A549 (cell line): ENCODE results near the gene PCSK5. TPM values are rescaled to one million over a fixed set of nuclear protein-coding genes. Genes with fewer than 3 reads are reported as not detected.

ENCODE experiments used
- ATAC-seq, 2 experiments: fragments of 200-7000 bp in 1 of 2; fragments of >200 bp in 1 of 2; cut with Nextera tagmentation in 1 of 2; cut with Tn5 transposase in 1 of 2; 3 replicates each; pipeline versions ENCODE4 v1.8.0 to v1.9.1; 2018 to 2020; ENCODE audit warnings: mild to moderate bottlenecking in 1 of 2, moderate library complexity in 1 of 2
- CTCF ChIA-PET: fragments of 300-600 bp; sonication (Branson Sonifier 250); formaldehyde crosslinking; extraction: SDS; loops from one replicate; lab custom pipeline; 2021; ENCODE audit warnings: antibody characterized with exemption, inconsistent platforms; lab: Yijun Ruan, JAX
- POLR2A ChIA-PET: fragments of 350-600 bp; formaldehyde crosslinking; extraction: SDS; loops from one replicate; lab custom pipeline; 2021; ENCODE audit warnings: antibody characterized with exemption, inconsistent platforms; lab: Yijun Ruan, JAX
- DNase-seq, 2 experiments: peaks; one replicate each; pipeline versions ENCODE4 v3.0.0 to v3.0.0-alpha.2; 2011 to 2016; ENCODE audit warnings: low read depth in 1 of 2, low spot score in 1 of 2
- FAIRE-seq: peaks from 2 replicates; lab custom pipeline; 2011; peaks lifted over from hg19 to GRCh38; lab: Jason Lieb, UNC
- H3K27ac ChIP-seq, 2 experiments: fragments of >200 bp; sonication (Bioruptor Twin); formaldehyde crosslinking; 3 replicates each; pipeline ENCODE4 v1.5.1; 2016 to 2017
- H3K4me1 ChIP-seq: fragments of >200 bp; sonication (Bioruptor Twin); formaldehyde crosslinking; 3 replicates; pipeline ENCODE4 v1.6.1; 2016
- H3K4me2 ChIP-seq: fragments of >200 bp; sonication (Bioruptor Twin); formaldehyde crosslinking; 3 replicates; pipeline ENCODE4 v1.6.1; 2016
- H3K4me3 ChIP-seq: fragments of >200 bp; sonication (Bioruptor Twin); formaldehyde crosslinking; 3 replicates; pipeline ENCODE4 v1.5.1; 2016
- H3K9me3 ChIP-seq: fragments of >200 bp; sonication (Bioruptor Twin); formaldehyde crosslinking; 3 replicates; pipeline ENCODE4 v1.6.1; 2016
- ATOH8 ChIP-seq: fragments of 250-450 bp; sonication (Bioruptor Pico); IDR thresholded peaks from 2 replicates; pipeline ENCODE4 v1.5.0; 2020; ENCODE audit warnings: low read depth, mild to moderate bottlenecking, moderate library complexity
- BHLHE40 ChIP-seq: IDR thresholded peaks from 2 replicates; pipeline ENCODE4 v1.6.1; 2012; ENCODE audit warnings: low read depth, low read length, inconsistent platforms
- CBX8 ChIP-seq: fragments of 200-600 bp; sonication (generic); IDR thresholded peaks from 2 replicates; pipeline ENCODE4 v1.6.1; 2016
- CHD2 ChIP-seq: fragments of 150-350 bp; IDR thresholded peaks from 2 replicates; pipeline ENCODE4 v1.6.1; 2014; ENCODE audit warnings: low read length; ENCODE audit not compliant: partially characterized antibody
- E2F6 ChIP-seq: IDR thresholded peaks from 2 replicates; pipeline ENCODE4 v1.6.1; 2012; ENCODE audit warnings: low read depth, borderline replicate concordance
- EHMT2 ChIP-seq: fragments of 200-600 bp; sonication (generic); IDR thresholded peaks from 2 replicates; pipeline ENCODE4 v1.6.1; 2016; ENCODE audit warnings: antibody characterized with exemption, low read depth, mild to moderate bottlenecking, moderate library complexity
- ELK1 ChIP-seq: fragments of 150-350 bp; IDR thresholded peaks from 2 replicates; pipeline ENCODE4 v1.6.1; 2014; ENCODE audit warnings: low read depth, mild to moderate bottlenecking, low read length
- EP300 ChIP-seq, 2 experiments: fragments of >200 bp; sonication (Bioruptor Twin); formaldehyde crosslinking; IDR thresholded peaks; 2 replicates in 1 of 2; 3 replicates in 1 of 2; pipeline ENCODE4 v1.6.1; 2016 to 2017
- FOSB ChIP-seq: fragments of 250-450 bp; sonication (Bioruptor Pico); IDR thresholded peaks from 2 replicates; pipeline ENCODE4 v1.5.0; 2020; ENCODE audit warnings: mild to moderate bottlenecking, moderate library complexity
- FOXS1 ChIP-seq: fragments of 250-450 bp; sonication (Bioruptor Pico); IDR thresholded peaks from 2 replicates; pipeline ENCODE4 v1.5.0; 2020; ENCODE audit warnings: mild to moderate bottlenecking, moderate library complexity
- GATA3 ChIP-seq: IDR thresholded peaks from 2 replicates; pipeline ENCODE4 v1.6.1; 2012; ENCODE audit warnings: borderline replicate concordance
- HEYL ChIP-seq: fragments of 250-450 bp; sonication (Bioruptor Pico); IDR thresholded peaks from 2 replicates; pipeline ENCODE4 v1.8.0; 2021; ENCODE audit warnings: mild to moderate bottlenecking, moderate library complexity
- HOXA7 ChIP-seq: fragments of 250-450 bp; sonication (Bioruptor Pico); IDR thresholded peaks from 2 replicates; pipeline ENCODE4 v1.5.0; 2020; ENCODE audit warnings: mild to moderate bottlenecking, moderate library complexity
- HOXB13 ChIP-seq: fragments of 250-450 bp; sonication (Bioruptor Pico); IDR thresholded peaks from 2 replicates; pipeline ENCODE4 v1.5.0; 2020; ENCODE audit warnings: low read depth, mild to moderate bottlenecking, moderate library complexity
- HOXB5 ChIP-seq: fragments of 250-450 bp; sonication (Bioruptor Pico); IDR thresholded peaks from 2 replicates; pipeline ENCODE4 v1.5.0; 2020; ENCODE audit warnings: mild to moderate bottlenecking, moderate library complexity
- JUN ChIP-seq, 2 experiments: fragments of >200 bp; sonication (Bioruptor Twin); formaldehyde crosslinking; IDR thresholded peaks; 2 replicates in 1 of 2; 3 replicates in 1 of 2; pipeline ENCODE4 v1.6.1; 2016 to 2017
- JUNB ChIP-seq: fragments of >200 bp; sonication (Bioruptor Twin); formaldehyde crosslinking; IDR thresholded peaks from 2 replicates; pipeline ENCODE4 v1.6.1; 2016
- KDM1A ChIP-seq: fragments of 200-600 bp; sonication (generic); IDR thresholded peaks from 2 replicates; pipeline ENCODE4 v1.6.1; 2016; ENCODE audit warnings: low read depth, mild to moderate bottlenecking
- MAFK ChIP-seq: fragments of 450-650 bp; IDR thresholded peaks from 2 replicates; pipeline ENCODE4 v1.6.1; 2014; ENCODE audit not compliant: partially characterized antibody
- MAX ChIP-seq: IDR thresholded peaks from 2 replicates; pipeline ENCODE4 v1.6.1; 2012
- MAZ ChIP-seq: fragments of 150-350 bp; IDR thresholded peaks from 2 replicates; pipeline ENCODE4 v1.6.1; 2014; ENCODE audit warnings: antibody characterized with exemption, low read depth, low read length, borderline replicate concordance
- MYC ChIP-seq: IDR thresholded peaks from 2 replicates; pipeline ENCODE4 v1.6.1; 2012; ENCODE audit warnings: mild to moderate bottlenecking, inconsistent platforms, low read length, improper control_type of control experiment, borderline replicate concordance
- NPAS2 ChIP-seq: fragments of 250-450 bp; sonication (Bioruptor Pico); IDR thresholded peaks from 2 replicates; pipeline ENCODE4 v1.8.0; 2022; ENCODE audit warnings: mild to moderate bottlenecking, moderate library complexity, borderline replicate concordance
- PHF8 ChIP-seq: fragments of 200-600 bp; sonication (generic); IDR thresholded peaks from 2 replicates; pipeline ENCODE4 v1.6.1; 2016; ENCODE audit warnings: low read depth, mild to moderate bottlenecking, antibody characterized with exemption, moderate library complexity, borderline replicate concordance
- RAD21 ChIP-seq, 2 experiments: fragments of >200 bp in 1 of 2; sonication (Bioruptor Twin) in 1 of 2; formaldehyde crosslinking in 1 of 2; IDR thresholded peaks in 1 of 2; conservative IDR thresholded peaks in 1 of 2; 2 replicates in 1 of 2; 3 replicates in 1 of 2; pipeline ENCODE4 v1.6.1; 2012 to 2018; ENCODE audit warnings: inconsistent platforms in 1 of 2
- RARB ChIP-seq: fragments of 250-450 bp; sonication (Bioruptor Pico); IDR thresholded peaks from 2 replicates; pipeline ENCODE4 v1.8.0; 2021; ENCODE audit warnings: mild to moderate bottlenecking, moderate library complexity
- RFX5 ChIP-seq: fragments of 450-650 bp; IDR thresholded peaks from 2 replicates; pipeline ENCODE4 v1.7.1; 2014; ENCODE audit warnings: antibody characterized with exemption, mild to moderate bottlenecking, moderate library complexity
- RNF2 ChIP-seq: fragments of 200-600 bp; sonication (generic); IDR thresholded peaks from 2 replicates; pipeline ENCODE4 v1.6.1; 2016; ENCODE audit warnings: low read depth, mild to moderate bottlenecking, antibody characterized with exemption, moderate library complexity, borderline replicate concordance
- SREBF2 ChIP-seq: fragments of 450-650 bp; IDR thresholded peaks from 2 replicates; pipeline ENCODE4 v1.6.1; 2014; ENCODE audit warnings: mild to moderate bottlenecking, moderate library complexity
- TFCP2L1 ChIP-seq: fragments of 250-450 bp; sonication (Bioruptor Pico); IDR thresholded peaks from 2 replicates; pipeline ENCODE4 v1.5.0; 2021; ENCODE audit warnings: mild to moderate bottlenecking
- TP53 ChIP-seq: fragments of 250-450 bp; sonication (Bioruptor Pico); IDR thresholded peaks from 2 replicates; pipeline ENCODE4 v1.5.0; 2021; ENCODE audit warnings: mild to moderate bottlenecking, moderate library complexity
- ZC3H11A ChIP-seq: fragments of 450-650 bp; IDR thresholded peaks from 2 replicates; pipeline ENCODE4 v1.6.1; 2014; ENCODE audit warnings: antibody characterized with exemption, mild to moderate bottlenecking
- WGBS: methylation state at CpG from one replicate; pipeline ENCODE4 v1.1.6; 2017; ENCODE audit errors: missing lambda C conversion rate; 5-methylcytosine and 5-hydroxymethylcytosine counted together
- polyA plus RNA-seq, 4 experiments: library from polyadenylated mRNA; depleted of rRNA in 3 of 4; stranded (reverse); fragments of >200 nt; fragmentation: RNase III in 1 of 4; extraction: RNeasy Plus Mini Kit Qiagen cat#74134 plus additional on column Dnase treatment in 1 of 4; gene quantifications; 2 replicates in 3 of 4; 3 replicates in 1 of 4; pipeline ENCODE4 v1.2.3, GENCODE V29; 2011 to 2017

Gene PCSK5
- polyA plus RNA-seq, 2 of the 4 experiments (the other 2 are of a cell fraction), result 1.3 to 6.7 TPM

- CTCF ChIA-PET, result interaction anchor here (0.6 to 1.2 kb wide), 3 partner anchors 25 to 555 kb away, joined by 3 to 4 read pairs (median 3); no protein-coding TSS in a partner anchor
- Histone ChIP-seq H3K4me3 (no peak overlapping the region), H3K27ac (no peak overlapping the region), H3K4me1 (peaks cover 18% of the 10 kb centered on the region), H3K4me2 (no peak overlapping the region; the same call in 2 of the 3 replicates), H3K9me3 (no peaks in the 10 kb centered on the region)
- ATAC-seq (no peak), DNase-seq (no peak), FAIRE-seq (no peak)
- TF ChIP-seq HEYL (CRISPR knock-in tag) (no peak), RAD21 (conservative IDR thresholded peaks at IDR 0.05 in 1 of 2, IDR thresholded peaks at IDR 0.05 in 1 of 2) (no peak), GATA3 (no peak), EHMT2 (no peak), TP53 (CRISPR knock-in tag) (no peak), SREBF2 (no peak), MAFK (no peak), JUNB (no peak)
- WGBS, result 87% methylated on average over 6 of the region's 6 CpGs
- POLR2A ChIA-PET, result no interaction called here
Observed at GRCh38 chr9:76396144-76396543, 505.7 kb downstream of the PCSK5 start.

- POLR2A ChIA-PET, result no interaction called here
- ATAC-seq (no peak), DNase-seq (no peak), FAIRE-seq (no peak)
- 89% methylated on average over 13 of the region's 13 CpGs for WGBS
- no peak overlapping the region for H3K27ac ChIP-seq
- no peaks in the 10 kb centered on the region for H3K9me3 ChIP-seq
- TF ChIP-seq ZC3H11A, result no peak
- no peak for TF ChIP-seq PHF8
- no peak for TF ChIP-seq FOSB (CRISPR knock-in tag)
- TF ChIP-seq TFCP2L1, result no peak
- TF ChIP-seq KDM1A, result no peak
- TF ChIP-seq MYC, result no peak
- no peak for TF ChIP-seq HOXB13
- no peak for TF ChIP-seq HOXA7 (CRISPR knock-in tag)
- no peak for TF ChIP-seq BHLHE40
- TF ChIP-seq RARB (CRISPR knock-in tag), result no peak
- TF ChIP-seq RFX5, result no peak
- no peak for TF ChIP-seq HOXB5 (CRISPR knock-in tag)
- TF ChIP-seq ELK1, result no peak
- TF ChIP-seq ATOH8 (CRISPR knock-in tag), result no peak
- no peak for TF ChIP-seq MAX
- no peak for TF ChIP-seq MAZ
- no peak for TF ChIP-seq CHD2
- H3K4me2 ChIP-seq, result no peak overlapping the region
- H3K4me1 ChIP-seq, result peaks cover 16% of the 10 kb centered on the region
- CTCF ChIA-PET, result interaction anchor here (0.6 to 1.2 kb wide), 2 partner anchors 307 to 556 kb away, joined by 3 to 4 read pairs; no protein-coding TSS in a partner anchor
- no peak overlapping the region for H3K4me3 ChIP-seq
Observed at GRCh38 chr9:76396597-76396996, 506.1 kb downstream of the PCSK5 start.

GRCh38 chr9:76399856-76400255 lies 509.4 kb downstream of the PCSK5 start:
- Histone ChIP-seq H3K4me3 (no peak overlapping the region), H3K27ac (no peak overlapping the region), H3K4me2 (no peak overlapping the region)
- WGBS, result 43% methylated on average over 1 of the region's 1 CpG
- FAIRE-seq, result no peak
- no peak for TF ChIP-seq JUN (IDR thresholded peaks at IDR 0.05)
- TF ChIP-seq FOXS1 (CRISPR knock-in tag), result no peak
- TF ChIP-seq EP300 (IDR thresholded peaks at IDR 0.05), result no peak
- no peak for TF ChIP-seq MAX
- no peak for TF ChIP-seq E2F6
- no peak for TF ChIP-seq NPAS2
- TF ChIP-seq RFX5, result no peak
- no peak for TF ChIP-seq RNF2
- no peak for TF ChIP-seq RAD21 (conservative IDR thresholded peaks at IDR 0.05 in 1 of 2, IDR thresholded peaks at IDR 0.05 in 1 of 2)
- no peak for TF ChIP-seq CBX8
- TF ChIP-seq, all 56 proteins: peak for 0
- Histone ChIP-seq H3K9me3 (no peaks in the 10 kb centered on the region), H3K4me1 (peaks cover 27% of the 10 kb centered on the region)
- ChIA-PET CTCF (interaction anchor here (1.4 kb wide), 1 partner anchor 307 kb away, joined by 5 read pairs; no protein-coding TSS in a partner anchor), POLR2A (no interaction called here)
- no peak for ATAC-seq
- no peak for DNase-seq
